Peyer's patch (tissue), 4 donors: ENCODE measurements around the gene LIPC.

Source experiments
- POLR2A ChIP-seq, 2 donors: fragments of 450-650 bp; IDR thresholded peaks; one replicate each; pipeline ENCODE4 v1.5.1; 2017; ENCODE audit warnings: antibody characterized with exemption in 2 of 2, mild to moderate bottlenecking in 2 of 2, moderate library complexity in 2 of 2
- TF ChIP-seq, protein P1 (sequence below), 6 experiments: fragments of 450-650 bp in 4 of 6; fragments of 200-600 bp in 2 of 6; sonication (generic) in 1 of 6; IDR thresholded peaks; one replicate each; pipeline ENCODE4 v1.5.1; 2017 to 2019; ENCODE audit warnings: antibody characterized with exemption in 6 of 6, mild to moderate bottlenecking in 3 of 6, moderate library complexity in 1 of 6

DNA sequence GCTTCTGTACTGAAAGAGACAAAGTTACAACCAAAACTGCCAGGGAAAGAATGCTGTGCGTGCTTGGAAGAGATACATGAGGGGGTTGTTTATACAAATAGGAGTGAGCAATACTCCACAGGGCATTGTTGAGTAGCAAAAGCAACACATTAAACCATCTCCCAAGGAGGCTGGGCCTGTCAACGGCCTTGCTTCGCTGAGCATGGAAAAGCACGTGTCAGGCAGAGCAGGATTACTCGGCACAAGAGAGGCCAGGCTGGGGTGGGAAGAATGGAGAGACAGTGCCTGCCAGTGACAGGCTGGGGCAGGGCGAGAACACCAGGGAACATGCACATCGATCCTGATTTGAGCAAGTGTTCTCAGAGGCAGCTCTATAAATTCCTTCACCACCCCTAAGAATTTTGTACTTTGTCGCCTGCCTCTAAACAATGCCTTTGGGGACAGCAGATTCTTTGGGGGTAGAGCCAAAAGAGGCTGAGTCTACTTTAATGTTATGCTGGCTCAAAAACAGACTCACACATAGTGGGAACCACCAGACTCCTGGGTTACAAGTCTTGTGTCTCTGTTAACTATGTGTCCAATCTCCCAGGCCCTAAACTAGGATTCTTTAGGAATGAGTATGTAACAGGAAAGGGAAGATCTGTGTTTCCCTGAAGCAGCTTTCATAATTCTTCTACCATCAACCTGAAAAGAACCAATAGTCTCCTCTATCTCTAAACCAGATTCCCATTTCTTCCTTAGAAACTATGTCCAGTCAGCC is 67.2 kb downstream of the LIPC start:
- TF ChIP-seq POLR2A (IDR thresholded peaks at IDR 0.05), result no peak
- TF ChIP-seq, protein P1, sequence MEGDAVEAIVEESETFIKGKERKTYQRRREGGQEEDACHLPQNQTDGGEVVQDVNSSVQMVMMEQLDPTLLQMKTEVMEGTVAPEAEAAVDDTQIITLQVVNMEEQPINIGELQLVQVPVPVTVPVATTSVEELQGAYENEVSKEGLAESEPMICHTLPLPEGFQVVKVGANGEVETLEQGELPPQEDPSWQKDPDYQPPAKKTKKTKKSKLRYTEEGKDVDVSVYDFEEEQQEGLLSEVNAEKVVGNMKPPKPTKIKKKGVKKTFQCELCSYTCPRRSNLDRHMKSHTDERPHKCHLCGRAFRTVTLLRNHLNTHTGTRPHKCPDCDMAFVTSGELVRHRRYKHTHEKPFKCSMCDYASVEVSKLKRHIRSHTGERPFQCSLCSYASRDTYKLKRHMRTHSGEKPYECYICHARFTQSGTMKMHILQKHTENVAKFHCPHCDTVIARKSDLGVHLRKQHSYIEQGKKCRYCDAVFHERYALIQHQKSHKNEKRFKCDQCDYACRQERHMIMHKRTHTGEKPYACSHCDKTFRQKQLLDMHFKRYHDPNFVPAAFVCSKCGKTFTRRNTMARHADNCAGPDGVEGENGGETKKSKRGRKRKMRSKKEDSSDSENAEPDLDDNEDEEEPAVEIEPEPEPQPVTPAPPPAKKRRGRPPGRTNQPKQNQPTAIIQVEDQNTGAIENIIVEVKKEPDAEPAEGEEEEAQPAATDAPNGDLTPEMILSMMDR (IDR thresholded peaks at IDR 0.05), result no peak
